RWPE2 (cell line): ENCODE results near the gene CDH1.

Experiments used
- ATAC-seq: fragments of 200-7000 bp; cut with Tn5 transposase; 3 replicates; pipeline ENCODE4 v1.9.1; 2021; ENCODE audit warnings: low read depth
- DNase-seq: peaks from one replicate; pipeline ENCODE4 v3.0.0-alpha.2; 2020; ENCODE audit warnings: low spot score
- H3K27ac ChIP-seq: fragments of 450-650 bp; 2 replicates; pipeline ENCODE4 v1.5.1; 2017; ENCODE audit warnings: mild to moderate bottlenecking; ENCODE audit not compliant: poor library complexity, severe bottlenecking
- H3K27me3 ChIP-seq: fragments of 250-450 bp; sonication (Bioruptor Pico); 2 replicates; pipeline ENCODE4 v1.5.1; 2021; ENCODE audit warnings: mild to moderate bottlenecking, moderate library complexity; ENCODE audit not compliant: insufficient read depth, poor library complexity, severe bottlenecking
- H3K36me3 ChIP-seq: fragments of 250-450 bp; sonication (Bioruptor Pico); 2 replicates; pipeline ENCODE4 v1.5.1; 2020; ENCODE audit warnings: low read depth, mild to moderate bottlenecking, moderate library complexity
- H3K4me1 ChIP-seq: fragments of 250-450 bp; sonication (Bioruptor Pico); 2 replicates; pipeline ENCODE4 v1.5.1; 2021; ENCODE audit warnings: mild to moderate bottlenecking, moderate library complexity; ENCODE audit not compliant: insufficient read depth, poor library complexity, severe bottlenecking
- H3K4me3 ChIP-seq: fragments of 250-450 bp; sonication (Bioruptor Pico); 2 replicates; pipeline ENCODE4 v1.5.1; 2021; ENCODE audit warnings: mild to moderate bottlenecking, moderate library complexity; ENCODE audit not compliant: severe bottlenecking
- H3K9me3 ChIP-seq: fragments of 250-450 bp; sonication (Bioruptor Pico); 2 replicates; pipeline ENCODE4 v1.5.1; 2021; ENCODE audit warnings: mild to moderate bottlenecking, moderate library complexity; ENCODE audit not compliant: severe bottlenecking
- TF ChIP-seq, protein P1 (sequence below): fragments of 450-650 bp; IDR thresholded peaks from one replicate; pipeline ENCODE4 v1.5.1; 2017; ENCODE audit warnings: mild to moderate bottlenecking, moderate library complexity; ENCODE audit not compliant: poor library complexity, severe bottlenecking

The CDH1 gene

GRCh38 chr16:68756239-68756915, 19.3 kb downstream of the CDH1 start:
- no peak overlapping the region for H3K4me3 ChIP-seq
- H3K27me3 ChIP-seq: no peaks in the 10 kb centered on the region
- TF ChIP-seq, protein P1, sequence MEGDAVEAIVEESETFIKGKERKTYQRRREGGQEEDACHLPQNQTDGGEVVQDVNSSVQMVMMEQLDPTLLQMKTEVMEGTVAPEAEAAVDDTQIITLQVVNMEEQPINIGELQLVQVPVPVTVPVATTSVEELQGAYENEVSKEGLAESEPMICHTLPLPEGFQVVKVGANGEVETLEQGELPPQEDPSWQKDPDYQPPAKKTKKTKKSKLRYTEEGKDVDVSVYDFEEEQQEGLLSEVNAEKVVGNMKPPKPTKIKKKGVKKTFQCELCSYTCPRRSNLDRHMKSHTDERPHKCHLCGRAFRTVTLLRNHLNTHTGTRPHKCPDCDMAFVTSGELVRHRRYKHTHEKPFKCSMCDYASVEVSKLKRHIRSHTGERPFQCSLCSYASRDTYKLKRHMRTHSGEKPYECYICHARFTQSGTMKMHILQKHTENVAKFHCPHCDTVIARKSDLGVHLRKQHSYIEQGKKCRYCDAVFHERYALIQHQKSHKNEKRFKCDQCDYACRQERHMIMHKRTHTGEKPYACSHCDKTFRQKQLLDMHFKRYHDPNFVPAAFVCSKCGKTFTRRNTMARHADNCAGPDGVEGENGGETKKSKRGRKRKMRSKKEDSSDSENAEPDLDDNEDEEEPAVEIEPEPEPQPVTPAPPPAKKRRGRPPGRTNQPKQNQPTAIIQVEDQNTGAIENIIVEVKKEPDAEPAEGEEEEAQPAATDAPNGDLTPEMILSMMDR: no peak
- no peaks in the 10 kb centered on the region for H3K9me3 ChIP-seq
- ATAC-seq (peak; percentile 72), DNase-seq (peak; percentile 99)
- H3K27ac ChIP-seq: peak overlapping the region; percentile 99
- peaks cover 44% of the 10 kb centered on the region for H3K36me3 ChIP-seq
- peaks cover 73% of the 10 kb centered on the region for H3K4me1 ChIP-seq

DNA sequence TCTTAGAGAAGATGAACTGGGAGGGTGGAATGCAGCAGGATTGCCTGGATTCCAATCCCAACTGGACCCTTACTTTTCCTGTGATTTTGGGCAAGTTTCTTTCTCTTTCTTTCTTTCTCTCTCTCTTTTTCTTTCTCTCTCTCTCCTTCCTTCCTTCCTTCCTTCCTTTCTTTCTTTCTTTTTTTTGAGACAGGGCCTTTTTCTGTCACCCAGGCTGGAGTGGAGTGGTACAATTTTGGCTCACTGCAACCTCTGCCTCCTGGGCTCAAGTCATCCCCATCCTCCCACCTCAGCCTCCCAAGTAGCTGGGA, 20.5 kb downstream of the CDH1 start:
- ATAC-seq (no peak), DNase-seq (no peak)
- Histone ChIP-seq H3K4me1 (peaks cover 69% of the 10 kb centered on the region), H3K9me3 (no peaks in the 10 kb centered on the region), H3K36me3 (peaks cover 48% of the 10 kb centered on the region), H3K27ac (peak overlapping the region; percentile 99), H3K4me3 (no peak overlapping the region), H3K27me3 (no peaks in the 10 kb centered on the region)
- TF ChIP-seq, protein P1: no peak

- H3K27ac ChIP-seq: peak overlapping the region; percentile 99
- no peaks in the 10 kb centered on the region for H3K9me3 ChIP-seq
- H3K4me3 ChIP-seq: no peak overlapping the region
- peaks cover 50% of the 10 kb centered on the region for H3K36me3 ChIP-seq
- DNase-seq (no peak), ATAC-seq (no peak)
- peaks cover 57% of the 10 kb centered on the region for H3K4me1 ChIP-seq
- H3K27me3 ChIP-seq: no peaks in the 10 kb centered on the region
- TF ChIP-seq, protein P1: no peak
These were observed 22.0 kb downstream of the CDH1 start for GRCh38 chr16:68759062-68759461.

GRCh38 chr16:68760671-68761275, 23.7 kb downstream of the CDH1 start:
- no peaks in the 10 kb centered on the region for H3K27me3 ChIP-seq
- H3K4me1 ChIP-seq: peaks cover 49% of the 10 kb centered on the region
- TF ChIP-seq, protein P1: no peak
- peak overlapping the region; percentile 99 for H3K27ac ChIP-seq
- H3K4me3 ChIP-seq: no peak overlapping the region
- DNase-seq: peak; percentile 87
- no peaks in the 10 kb centered on the region for H3K9me3 ChIP-seq
- peak; percentile 73 for ATAC-seq
- H3K36me3 ChIP-seq: peaks cover 66% of the 10 kb centered on the region
